ENCODE measurements around the gene HMGA1.

Gene HMGA1

GRCh38 chr6:34280216-34280615 lies 43.5 kb downstream of the HMGA1 start:
- no peaks in the 10 kb centered on the region for H3K9me3 ChIP-seq (ENCODE audit: insufficient read depth, low read depth, low read length)
- H3K27me3 ChIP-seq (ENCODE audit: insufficient read depth, low read length, poor library complexity, severe bottlenecking), result no peaks in the 10 kb centered on the region
- no peak overlapping the region for H3K9ac ChIP-seq (ENCODE audit: low read depth, low read length, poor library complexity, severe bottlenecking)
- H3K4me2 ChIP-seq (ENCODE audit: low read depth, low read length, poor library complexity, severe bottlenecking), result no peak overlapping the region
- TF ChIP-seq CTCF (conservative IDR thresholded peaks at IDR 0.05; ENCODE audit: low read length), result no peak
- no peak for TF ChIP-seq EZH2phosphoT487 (IDR thresholded peaks at IDR 0.05; ENCODE audit: borderline replicate concordance)
- no peaks in the 10 kb centered on the region; the same call in 1 of the 2 replicates for H3F3A ChIP-seq (ENCODE audit: low read depth)
- H3K9me2 ChIP-seq (replicated peaks; ENCODE audit: low read depth, low read length), result no peaks in the 10 kb centered on the region
- H2AFZ ChIP-seq (ENCODE audit: low read length), result no peak overlapping the region
- no peaks in the 10 kb centered on the region for H4K20me1 ChIP-seq (ENCODE audit: insufficient read depth, low read length, poor library complexity, severe bottlenecking)
- peaks cover 3% of the 10 kb centered on the region; the same call in 1 of the 2 replicates for H3K36me3 ChIP-seq (ENCODE audit: insufficient read depth, low read length)
- H3K4me1 ChIP-seq (ENCODE audit: insufficient read depth, low read length, poor library complexity, severe bottlenecking), result peaks cover 25% of the 10 kb centered on the region
- H3K79me2 ChIP-seq (ENCODE audit: insufficient read depth, low read length), result no peaks in the 10 kb centered on the region
- H3K4me3 ChIP-seq (ENCODE audit: low read length, poor library complexity, severe bottlenecking), result no peak overlapping the region

- Histone ChIP-seq H3K27me3 (ENCODE audit: insufficient read depth, low read length, poor library complexity, severe bottlenecking) (no peaks in the 10 kb centered on the region), H3F3A (ENCODE audit: low read depth) (no peaks in the 10 kb centered on the region; the same call in 1 of the 2 replicates), H3K79me2 (ENCODE audit: insufficient read depth, low read length) (no peaks in the 10 kb centered on the region), H3K4me3 (ENCODE audit: low read length, poor library complexity, severe bottlenecking) (no peak overlapping the region), H3K9ac (ENCODE audit: low read depth, low read length, poor library complexity, severe bottlenecking) (no peak overlapping the region), H4K20me1 (ENCODE audit: insufficient read depth, low read length, poor library complexity, severe bottlenecking) (no peaks in the 10 kb centered on the region), H3K36me3 (ENCODE audit: insufficient read depth, low read length) (peaks cover 3% of the 10 kb centered on the region; the same call in 1 of the 2 replicates), H3K9me2 (replicated peaks; ENCODE audit: low read depth, low read length) (no peaks in the 10 kb centered on the region), H3K4me2 (ENCODE audit: low read depth, low read length, poor library complexity, severe bottlenecking) (no peak overlapping the region), H3K4me1 (ENCODE audit: insufficient read depth, low read length, poor library complexity, severe bottlenecking) (peaks cover 24% of the 10 kb centered on the region), H3K9me3 (ENCODE audit: insufficient read depth, low read depth, low read length) (no peaks in the 10 kb centered on the region), H2AFZ (ENCODE audit: low read length) (no peak overlapping the region)
- TF ChIP-seq EZH2phosphoT487 (IDR thresholded peaks at IDR 0.05; ENCODE audit: borderline replicate concordance), result no peak
- no peak for TF ChIP-seq CTCF (conservative IDR thresholded peaks at IDR 0.05; ENCODE audit: low read length)
Measured at GRCh38 chr6:34281702-34282334, 45.1 kb downstream of the HMGA1 start.

GRCh38 chr6:34284563-34285447 lies 48.1 kb downstream of the HMGA1 start:
- H3K4me2 ChIP-seq (ENCODE audit: low read depth, low read length, poor library complexity, severe bottlenecking), result peak overlapping the region; percentile 33
- TF ChIP-seq CTCF (conservative IDR thresholded peaks at IDR 0.05; ENCODE audit: low read length) (no peak), EZH2phosphoT487 (IDR thresholded peaks at IDR 0.05; ENCODE audit: borderline replicate concordance) (no peak)
- no peak overlapping the region for H2AFZ ChIP-seq (ENCODE audit: low read length)
- H3F3A ChIP-seq (ENCODE audit: low read depth), result no peaks in the 10 kb centered on the region; the same call in 1 of the 2 replicates
- no peaks in the 10 kb centered on the region for H3K9me2 ChIP-seq (replicated peaks; ENCODE audit: low read depth, low read length)
- no peaks in the 10 kb centered on the region for H3K79me2 ChIP-seq (ENCODE audit: insufficient read depth, low read length)
- H4K20me1 ChIP-seq (ENCODE audit: insufficient read depth, low read length, poor library complexity, severe bottlenecking), result no peaks in the 10 kb centered on the region
- H3K4me3 ChIP-seq (ENCODE audit: low read length, poor library complexity, severe bottlenecking), result no peak overlapping the region
- peaks cover 43% of the 10 kb centered on the region for H3K4me1 ChIP-seq (ENCODE audit: insufficient read depth, low read length, poor library complexity, severe bottlenecking)
- H3K9me3 ChIP-seq (ENCODE audit: insufficient read depth, low read depth, low read length), result no peaks in the 10 kb centered on the region
- H3K27me3 ChIP-seq (ENCODE audit: insufficient read depth, low read length, poor library complexity, severe bottlenecking), result no peaks in the 10 kb centered on the region
- peaks cover 10% of the 10 kb centered on the region; the same call in 1 of the 2 replicates for H3K36me3 ChIP-seq (ENCODE audit: insufficient read depth, low read length)
- peak overlapping the region; percentile 21 for H3K9ac ChIP-seq (ENCODE audit: low read depth, low read length, poor library complexity, severe bottlenecking)

All from Loucy (cell line).